BE2C (cell line): ENCODE results near the gene ALK.

ENCODE experiments used
- DNase-seq: peaks from one replicate; pipeline ENCODE4 v3.0.0-alpha.2; 2020
- H3K27me3 ChIP-seq: fragments of 250-450 bp; sonication (Bioruptor Pico); 2 replicates; pipeline ENCODE4 v1.5.1; 2020; ENCODE audit warnings: mild to moderate bottlenecking
- H3K36me3 ChIP-seq: fragments of 250-450 bp; sonication (Bioruptor Pico); 2 replicates; pipeline ENCODE4 v1.5.1; 2020; ENCODE audit warnings: mild to moderate bottlenecking
- H3K4me1 ChIP-seq: fragments of 250-450 bp; sonication (Bioruptor Pico); 2 replicates; pipeline ENCODE4 v1.5.1; 2020
- H3K4me3 ChIP-seq: 2 replicates; pipeline ENCODE4 v1.5.1; 2011; ENCODE audit warnings: low read depth, low read length
- H3K9me3 ChIP-seq: fragments of 250-450 bp; sonication (Bioruptor Pico); 2 replicates; pipeline ENCODE4 v1.5.1; 2020
- TF ChIP-seq, protein P1 (sequence below): IDR thresholded peaks from 2 replicates; pipeline ENCODE4 v1.5.1; 2012; ENCODE audit warnings: mild to moderate bottlenecking, low read depth, low read length

Gene ALK

DNA sequence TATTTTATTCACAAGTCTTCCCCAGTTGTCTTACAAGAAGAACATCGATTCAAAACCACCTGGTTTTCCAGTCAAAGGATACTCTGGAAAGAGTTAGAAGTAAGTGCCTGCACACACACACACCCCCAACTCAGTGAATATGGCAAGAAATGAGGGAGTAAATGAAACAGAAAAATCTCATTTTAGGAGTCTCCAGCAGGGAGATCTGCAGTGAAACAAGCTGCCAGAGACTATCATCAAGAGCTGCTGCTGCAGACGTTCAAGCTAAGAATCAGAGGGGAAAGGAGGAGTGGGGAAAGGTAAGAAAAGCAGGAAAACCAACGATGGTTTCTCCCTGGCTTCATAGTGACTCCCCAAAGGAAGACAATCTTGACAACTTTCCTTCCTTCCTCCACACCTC, 2.4 kb downstream of the ALK start:
- TF ChIP-seq, protein P1, sequence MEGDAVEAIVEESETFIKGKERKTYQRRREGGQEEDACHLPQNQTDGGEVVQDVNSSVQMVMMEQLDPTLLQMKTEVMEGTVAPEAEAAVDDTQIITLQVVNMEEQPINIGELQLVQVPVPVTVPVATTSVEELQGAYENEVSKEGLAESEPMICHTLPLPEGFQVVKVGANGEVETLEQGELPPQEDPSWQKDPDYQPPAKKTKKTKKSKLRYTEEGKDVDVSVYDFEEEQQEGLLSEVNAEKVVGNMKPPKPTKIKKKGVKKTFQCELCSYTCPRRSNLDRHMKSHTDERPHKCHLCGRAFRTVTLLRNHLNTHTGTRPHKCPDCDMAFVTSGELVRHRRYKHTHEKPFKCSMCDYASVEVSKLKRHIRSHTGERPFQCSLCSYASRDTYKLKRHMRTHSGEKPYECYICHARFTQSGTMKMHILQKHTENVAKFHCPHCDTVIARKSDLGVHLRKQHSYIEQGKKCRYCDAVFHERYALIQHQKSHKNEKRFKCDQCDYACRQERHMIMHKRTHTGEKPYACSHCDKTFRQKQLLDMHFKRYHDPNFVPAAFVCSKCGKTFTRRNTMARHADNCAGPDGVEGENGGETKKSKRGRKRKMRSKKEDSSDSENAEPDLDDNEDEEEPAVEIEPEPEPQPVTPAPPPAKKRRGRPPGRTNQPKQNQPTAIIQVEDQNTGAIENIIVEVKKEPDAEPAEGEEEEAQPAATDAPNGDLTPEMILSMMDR: no peak
- Histone ChIP-seq H3K27me3 (peaks cover 15% of the 10 kb centered on the region), H3K9me3 (no peaks in the 10 kb centered on the region), H3K4me1 (peaks cover 7% of the 10 kb centered on the region), H3K4me3 (peak overlapping the region; percentile 75), H3K36me3 (no peaks in the 10 kb centered on the region)
- no peak for DNase-seq

DNA sequence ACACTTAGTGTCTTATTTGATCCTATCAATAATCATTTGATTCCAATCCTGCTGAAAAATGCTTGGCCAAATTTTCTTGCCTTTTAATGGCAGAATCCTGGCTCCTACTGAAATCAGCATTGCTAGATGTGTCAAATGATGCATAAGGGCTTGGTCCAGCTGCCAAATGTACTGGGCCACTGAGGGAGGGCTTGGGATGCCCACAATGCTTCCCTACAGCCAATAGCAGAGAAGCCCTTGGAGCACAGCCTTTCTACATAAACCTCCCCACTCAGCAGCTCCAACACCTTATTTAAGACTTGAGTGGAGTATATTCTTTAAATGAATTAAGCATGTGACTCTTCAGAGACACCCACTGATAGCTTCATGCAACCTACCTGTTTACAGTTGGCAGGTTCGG, 3.6 kb downstream of the ALK start:
- DNase-seq: no peak
- Histone ChIP-seq H3K27me3 (peaks cover 15% of the 10 kb centered on the region), H3K4me3 (no peak overlapping the region), H3K4me1 (peaks cover 7% of the 10 kb centered on the region), H3K9me3 (no peaks in the 10 kb centered on the region), H3K36me3 (no peaks in the 10 kb centered on the region)
- TF ChIP-seq, protein P1: no peak

DNA sequence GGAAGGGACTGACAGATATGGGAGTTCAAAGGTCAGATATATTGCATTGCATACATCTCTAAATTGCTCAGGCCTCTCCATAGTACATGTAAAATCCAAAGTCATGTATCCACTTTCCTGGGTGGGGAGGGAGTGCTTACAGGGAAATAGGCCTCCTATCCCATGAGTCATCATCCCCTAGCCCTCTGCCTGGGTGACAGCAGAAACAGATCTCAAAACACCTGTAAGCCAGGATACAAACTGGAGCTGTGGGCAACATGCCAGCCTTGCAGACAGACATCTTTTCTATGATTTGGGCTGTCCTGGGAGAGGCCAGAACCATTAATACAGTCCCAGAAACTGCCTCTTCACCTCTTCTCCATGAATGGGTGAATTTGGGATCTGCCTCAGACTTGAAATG, 4.8 kb downstream of the ALK start:
- Histone ChIP-seq H3K27me3 (peaks cover 15% of the 10 kb centered on the region), H3K36me3 (no peaks in the 10 kb centered on the region), H3K4me3 (no peak overlapping the region), H3K9me3 (no peaks in the 10 kb centered on the region), H3K4me1 (peaks cover 7% of the 10 kb centered on the region)
- peak; percentile 68 for DNase-seq
- TF ChIP-seq, protein P1: no peak

DNA sequence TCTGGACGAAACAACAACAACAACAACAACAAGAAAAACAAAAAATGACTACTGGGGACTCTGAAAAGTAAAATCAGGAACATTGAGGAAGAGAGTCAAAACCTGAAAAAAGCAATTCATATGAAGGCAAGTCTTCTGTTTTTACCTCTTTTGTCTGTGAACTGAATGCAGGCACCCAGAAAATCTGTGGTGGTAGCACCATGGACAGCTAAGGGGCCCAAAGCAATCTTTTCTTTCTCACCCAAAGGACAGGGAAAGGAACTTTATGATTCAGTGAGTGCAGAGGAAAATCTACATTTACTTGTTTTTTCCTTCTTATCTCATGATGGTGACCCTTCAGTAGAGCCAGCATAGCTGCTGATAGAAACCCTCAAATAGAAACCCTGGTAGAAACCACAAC, 10.4 kb downstream of the ALK start:
- DNase-seq: no peak
- Histone ChIP-seq H3K4me1 (peaks cover under 1% of the 10 kb centered on the region; the same call in 1 of the 2 replicates), H3K27me3 (no peaks in the 10 kb centered on the region), H3K4me3 (no peak overlapping the region), H3K36me3 (no peaks in the 10 kb centered on the region), H3K9me3 (no peaks in the 10 kb centered on the region)
- TF ChIP-seq, protein P1: no peak

DNA sequence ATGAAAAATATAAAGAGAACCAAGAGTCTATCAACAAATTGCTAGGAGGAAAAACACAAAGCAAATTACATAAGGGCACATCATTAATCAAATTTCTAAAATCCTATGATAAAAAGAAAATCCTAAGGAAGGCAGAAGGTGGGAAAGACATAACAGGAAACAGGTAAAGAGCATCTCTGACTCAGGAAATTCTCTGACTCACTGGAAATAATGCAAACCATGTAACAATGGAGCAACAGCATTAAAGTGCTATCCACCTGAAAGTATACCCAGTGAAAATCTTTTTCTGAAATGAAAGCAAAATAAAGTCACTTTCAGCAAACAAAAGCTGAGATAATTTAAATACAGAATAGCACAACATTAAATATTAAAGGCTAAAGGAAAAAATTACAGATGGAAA, 10.9 kb downstream of the ALK start:
- Histone ChIP-seq H3K27me3 (no peaks in the 10 kb centered on the region), H3K4me3 (no peak overlapping the region), H3K36me3 (no peaks in the 10 kb centered on the region), H3K9me3 (no peaks in the 10 kb centered on the region), H3K4me1 (no peaks in the 10 kb centered on the region)
- DNase-seq: no peak
- TF ChIP-seq, protein P1: no peak

DNA sequence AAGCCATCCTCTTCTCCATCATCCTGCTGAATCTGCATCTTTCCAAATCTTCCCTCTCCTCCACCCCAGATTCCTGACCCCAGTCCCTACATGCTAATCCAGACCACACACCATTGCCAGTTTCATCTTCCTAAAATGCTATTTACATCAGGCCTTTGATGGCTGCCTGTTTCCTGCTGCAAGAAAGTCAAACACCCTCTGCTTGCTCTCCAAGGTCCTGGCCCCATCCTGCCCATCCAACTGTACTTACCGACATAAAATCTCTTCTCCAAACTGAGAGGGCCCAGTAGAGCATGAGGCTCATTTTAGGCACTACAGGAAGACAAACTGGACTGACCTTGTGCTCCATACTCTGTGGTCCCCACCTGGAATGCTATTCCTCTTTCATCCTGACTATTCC, 19.0 kb downstream of the ALK start:
- TF ChIP-seq, protein P1: no peak
- no peaks in the 10 kb centered on the region; the same call in 1 of the 2 replicates for H3K36me3 ChIP-seq
- H3K4me1 ChIP-seq: no peaks in the 10 kb centered on the region; the same call in 1 of the 2 replicates
- no peaks in the 10 kb centered on the region for H3K27me3 ChIP-seq
- no peak overlapping the region for H3K4me3 ChIP-seq
- DNase-seq: no peak
- no peaks in the 10 kb centered on the region for H3K9me3 ChIP-seq
